NCI-H1092 (cell line): ENCODE data around the gene TRDN.

Experiments
- DNase-seq: peaks from one replicate; lab custom pipeline; 2025; lab: John Stamatoyannopoulos, UW

The TRDN gene, protein sequence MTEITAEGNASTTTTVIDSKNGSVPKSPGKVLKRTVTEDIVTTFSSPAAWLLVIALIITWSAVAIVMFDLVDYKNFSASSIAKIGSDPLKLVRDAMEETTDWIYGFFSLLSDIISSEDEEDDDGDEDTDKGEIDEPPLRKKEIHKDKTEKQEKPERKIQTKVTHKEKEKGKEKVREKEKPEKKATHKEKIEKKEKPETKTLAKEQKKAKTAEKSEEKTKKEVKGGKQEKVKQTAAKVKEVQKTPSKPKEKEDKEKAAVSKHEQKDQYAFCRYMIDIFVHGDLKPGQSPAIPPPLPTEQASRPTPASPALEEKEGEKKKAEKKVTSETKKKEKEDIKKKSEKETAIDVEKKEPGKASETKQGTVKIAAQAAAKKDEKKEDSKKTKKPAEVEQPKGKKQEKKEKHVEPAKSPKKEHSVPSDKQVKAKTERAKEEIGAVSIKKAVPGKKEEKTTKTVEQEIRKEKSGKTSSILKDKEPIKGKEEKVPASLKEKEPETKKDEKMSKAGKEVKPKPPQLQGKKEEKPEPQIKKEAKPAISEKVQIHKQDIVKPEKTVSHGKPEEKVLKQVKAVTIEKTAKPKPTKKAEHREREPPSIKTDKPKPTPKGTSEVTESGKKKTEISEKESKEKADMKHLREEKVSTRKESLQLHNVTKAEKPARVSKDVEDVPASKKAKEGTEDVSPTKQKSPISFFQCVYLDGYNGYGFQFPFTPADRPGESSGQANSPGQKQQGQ

DNA sequence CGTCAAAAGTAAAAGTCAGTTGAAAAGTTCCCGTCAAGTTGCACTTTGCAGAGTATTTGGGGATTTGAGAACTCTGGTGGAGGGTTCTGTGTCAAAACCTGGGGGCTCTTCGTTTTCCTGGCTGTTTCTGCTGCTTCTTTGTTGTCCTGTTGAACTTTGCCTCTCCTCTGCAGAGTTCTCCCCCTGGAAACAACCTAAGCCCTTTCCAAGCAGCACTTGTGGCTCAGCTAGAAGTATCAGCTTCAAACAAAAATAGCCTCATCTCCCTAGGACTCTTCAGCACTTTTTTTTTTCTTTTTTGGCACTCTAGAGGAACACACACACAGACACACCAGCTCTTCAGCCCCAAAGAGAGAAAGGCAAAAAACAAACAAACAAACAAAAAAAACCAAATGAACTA lies at the start of gene TRDN:
TSS of gene TRDN (minus strand) at position 169 of the 400 bp plus-strand sequence. CDS start 175 bp downstream, outside the sequence.
- DNase-seq, result no peak

DNA sequence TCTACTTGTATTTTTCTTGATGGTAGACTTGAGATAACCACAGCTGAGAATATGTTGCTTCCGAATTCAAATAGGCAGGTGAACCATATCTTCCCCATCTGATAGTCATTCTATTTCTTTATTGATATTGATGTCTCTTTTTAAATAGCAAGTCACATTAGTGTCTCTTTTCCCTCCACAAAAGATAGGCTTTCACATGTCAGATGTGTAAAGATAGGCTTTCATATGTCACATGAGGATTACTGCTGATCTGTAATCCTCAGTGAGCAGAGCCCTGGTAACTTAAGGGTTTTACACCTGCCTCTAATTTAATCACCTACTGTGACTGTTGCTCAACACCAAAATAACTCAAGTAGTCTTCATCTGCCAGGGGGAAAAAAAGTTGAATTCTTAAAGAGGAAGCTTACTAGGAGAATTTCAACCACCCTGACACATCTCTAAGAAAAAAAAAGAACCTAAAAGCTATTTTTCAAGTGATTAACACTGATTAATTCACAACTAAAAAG lies 45.3 kb upstream of the TRDN start:
- no peak for DNase-seq

DNA sequence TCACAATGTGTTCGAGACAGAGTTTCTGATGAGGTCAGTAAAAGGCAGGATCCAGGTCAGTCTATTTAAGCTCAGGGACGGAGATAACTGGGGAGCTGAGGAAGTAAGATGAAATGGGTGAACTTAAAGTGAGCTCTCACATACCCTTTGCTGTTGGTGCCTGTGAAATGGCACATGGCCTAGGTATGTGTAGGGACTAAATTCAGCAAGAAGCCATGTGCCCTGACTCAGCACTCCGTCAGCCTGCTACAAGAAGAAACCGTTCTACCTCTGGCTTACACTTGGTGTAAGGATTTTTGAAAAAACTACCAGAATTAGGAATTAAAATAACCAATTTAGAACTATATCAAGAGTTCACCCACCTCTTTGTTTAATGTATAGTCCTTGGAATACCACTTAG lies 41.1 kb upstream of the TRDN start:
- DNase-seq, result no peak

DNA sequence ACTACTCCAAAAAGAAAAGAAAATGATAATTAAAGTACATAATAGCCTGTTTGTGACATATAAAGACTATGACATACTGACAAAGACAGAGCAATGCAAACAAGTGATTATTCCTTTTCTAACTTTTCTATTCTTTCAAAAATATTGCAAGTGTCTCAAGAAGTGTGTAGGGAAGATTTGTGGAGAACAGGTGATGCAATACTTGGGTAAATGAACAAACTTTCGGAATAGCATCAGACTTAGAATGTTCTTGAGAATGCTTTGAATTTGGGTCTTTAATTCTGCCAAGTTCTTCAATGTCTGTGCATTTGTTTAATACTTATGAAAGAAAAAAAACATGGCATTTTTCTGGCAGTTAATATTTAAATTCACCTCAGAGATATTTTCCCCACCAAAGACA lies 40.0 kb upstream of the TRDN start:
- no peak for DNase-seq

DNA sequence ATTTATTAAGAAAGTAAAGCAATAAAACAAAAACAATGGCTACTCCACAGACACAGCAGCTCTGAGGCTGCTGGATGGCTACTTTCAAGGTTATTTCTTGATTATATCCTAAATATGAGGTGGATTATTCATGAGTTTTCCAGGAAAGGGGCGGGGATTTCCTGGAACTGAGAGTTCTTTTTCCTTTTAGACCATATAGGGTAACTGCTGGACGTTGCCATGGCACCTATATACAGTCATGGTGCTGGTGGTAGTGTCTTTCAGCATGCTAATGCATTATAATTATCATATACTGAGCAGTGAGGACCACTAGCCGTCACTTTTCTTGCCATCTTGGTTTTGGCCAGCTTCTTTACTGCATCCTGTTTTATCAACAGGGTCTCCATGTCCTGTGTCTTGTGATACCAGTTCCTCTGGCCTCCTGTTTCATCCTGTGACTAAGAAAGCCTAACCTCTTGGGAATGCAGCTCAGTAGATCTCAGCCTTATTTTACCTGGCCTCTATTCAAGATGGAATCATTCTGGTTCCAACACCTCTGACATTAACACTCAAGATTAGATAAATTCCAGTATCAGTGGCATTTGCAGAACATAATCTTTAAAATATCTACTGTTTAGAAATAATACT lies 32.3 kb upstream of the TRDN start:
- DNase-seq, result no peak

DNA sequence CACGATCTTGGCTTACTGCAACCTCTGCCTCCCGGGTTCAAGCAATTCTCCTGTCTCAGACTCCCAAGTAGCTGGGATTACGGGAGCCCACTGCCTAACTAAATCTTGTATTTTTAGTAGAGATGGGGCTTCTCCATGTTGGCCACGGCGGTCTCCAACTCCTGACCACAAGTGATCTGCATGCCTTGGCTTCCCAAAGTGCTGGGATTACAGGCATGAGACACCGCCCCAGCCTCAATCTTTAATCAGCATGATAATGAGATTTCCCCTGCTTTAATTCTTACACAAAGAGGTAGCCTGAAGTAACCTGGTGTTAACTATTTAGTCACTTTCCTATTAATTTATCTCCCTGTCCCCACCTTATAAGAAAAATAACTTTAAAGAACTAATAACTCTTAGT lies 31.3 kb upstream of the TRDN start:
- no peak for DNase-seq

DNA sequence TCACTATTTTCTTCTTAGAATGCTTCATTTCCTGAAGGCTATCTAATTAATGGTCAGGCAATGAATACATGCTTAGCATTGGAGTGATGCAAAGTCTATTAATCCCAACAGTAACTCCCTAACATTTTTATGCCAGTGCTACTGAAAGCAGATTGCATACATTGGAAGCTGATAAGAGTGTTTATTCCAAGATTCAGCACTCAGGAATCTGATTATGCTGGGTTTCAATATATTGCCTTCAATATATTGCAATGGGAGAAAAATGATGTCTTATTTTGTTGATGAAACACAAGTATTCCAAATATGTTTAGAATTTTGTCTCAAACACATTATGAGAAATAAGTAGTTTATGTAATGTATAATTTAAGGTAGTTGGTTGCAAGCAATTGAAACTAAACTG lies 26.7 kb upstream of the TRDN start:
- no peak for DNase-seq

DNA sequence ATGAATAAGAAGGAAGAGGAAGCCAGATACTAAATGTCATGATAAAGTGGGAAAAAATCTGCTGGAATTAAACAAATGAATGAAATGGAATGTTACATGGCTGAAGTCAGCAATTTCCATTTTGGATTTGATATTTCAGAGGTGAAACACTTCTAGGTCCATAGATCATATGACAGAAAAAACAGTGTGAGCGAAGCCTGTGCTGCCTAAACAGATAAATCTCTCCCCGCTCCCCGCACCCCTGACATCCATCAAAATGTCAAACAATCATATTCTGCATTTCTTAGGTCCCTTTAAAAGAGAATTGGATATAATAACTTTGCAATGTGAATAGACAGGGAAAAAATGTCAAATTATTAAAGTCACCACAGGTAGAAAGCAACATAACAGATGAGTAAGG lies 26.0 kb upstream of the TRDN start:
- no peak for DNase-seq

DNA sequence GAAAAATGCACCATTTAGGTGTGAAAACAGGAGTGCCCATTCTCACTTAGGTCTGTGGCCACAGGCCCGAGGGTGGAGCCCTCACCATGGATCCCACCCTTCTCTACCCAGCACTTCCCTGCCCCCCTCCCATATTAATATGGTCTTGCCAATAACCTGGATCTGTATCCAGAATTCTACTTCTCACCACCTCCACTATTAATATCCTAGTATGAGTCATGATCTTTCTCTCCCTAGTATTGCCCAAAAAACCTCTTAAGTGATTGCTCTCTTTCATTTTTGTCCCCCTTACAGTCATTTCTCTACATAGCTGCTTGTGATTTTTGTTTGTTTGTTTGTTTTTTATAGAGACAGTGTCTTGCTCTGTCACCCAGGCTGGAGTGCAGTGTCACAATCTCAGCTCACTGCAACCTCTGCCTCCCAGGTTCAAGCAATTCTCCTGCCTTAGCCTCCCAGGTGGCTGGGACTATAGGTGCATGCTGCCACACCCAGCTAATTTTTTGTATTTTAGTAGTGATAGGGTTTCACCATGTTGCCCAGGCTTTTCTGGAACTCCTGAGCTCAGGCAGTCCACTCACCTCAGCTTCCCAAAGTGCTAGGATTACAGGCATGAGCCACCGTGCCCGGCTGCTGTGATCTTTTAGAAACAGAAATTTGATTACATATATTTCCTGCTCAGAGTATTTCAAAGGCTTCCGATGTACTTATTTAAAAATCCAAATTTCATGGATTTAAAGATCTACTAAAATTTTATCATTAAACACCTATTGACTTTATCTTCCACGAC lies 24.5 kb upstream of the TRDN start:
- DNase-seq, result no peak

DNA sequence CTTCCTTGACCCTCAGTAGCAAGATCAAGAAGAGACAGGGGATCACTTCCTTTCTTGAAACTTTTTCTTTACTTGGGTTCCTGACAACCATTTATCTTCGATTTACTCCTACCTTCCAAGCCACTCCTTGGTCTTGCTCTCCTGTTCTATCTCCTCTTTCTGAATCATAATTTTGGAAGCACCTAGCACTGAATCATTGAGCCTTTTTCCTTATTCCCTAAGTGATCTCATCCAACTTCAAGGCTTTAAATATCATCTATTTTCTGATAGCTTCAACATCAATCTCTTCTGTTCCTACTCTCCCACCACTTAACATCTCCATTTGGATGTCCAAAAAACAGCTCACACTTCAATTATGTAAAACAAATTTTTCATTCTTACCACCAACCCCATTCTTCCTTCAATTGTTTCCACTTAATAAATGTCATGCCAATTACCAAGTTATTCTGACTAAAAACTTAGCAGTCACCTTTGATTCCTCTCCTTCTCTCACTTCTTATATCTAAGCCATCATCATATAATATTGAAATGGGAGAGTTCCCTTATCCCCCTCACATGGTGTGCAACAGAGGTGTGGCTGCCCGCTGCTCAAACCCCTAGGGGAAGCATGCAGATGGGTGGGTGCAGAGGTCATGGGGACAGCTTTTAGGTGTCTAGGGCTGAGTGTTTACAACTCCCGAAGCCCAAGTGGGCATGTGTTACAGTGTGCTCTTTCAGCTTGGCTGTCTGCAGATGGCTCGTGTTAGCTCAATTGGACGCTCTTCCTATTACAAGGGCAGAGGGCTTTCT lies 23.4 kb upstream of the TRDN start:
- DNase-seq, result no peak

DNA sequence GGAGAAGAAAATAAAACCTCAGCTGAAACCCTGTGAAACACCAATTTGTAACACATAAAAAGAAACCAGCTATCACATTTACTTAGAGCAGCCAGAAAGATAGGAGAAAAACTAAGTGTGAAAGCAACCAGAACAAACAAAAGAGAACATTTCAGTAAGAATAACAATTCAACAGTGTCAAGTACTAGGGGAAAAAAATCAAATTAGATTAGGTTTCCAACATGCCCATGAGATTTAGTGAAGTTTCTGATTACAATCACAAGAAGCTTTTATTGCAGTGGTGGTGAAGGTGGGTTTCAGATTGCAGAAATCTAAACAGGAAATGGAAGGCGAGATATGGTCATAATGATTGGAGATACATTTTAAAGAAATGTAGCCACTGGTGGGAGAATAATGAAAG lies 22.1 kb upstream of the TRDN start:
- no peak for DNase-seq

DNA sequence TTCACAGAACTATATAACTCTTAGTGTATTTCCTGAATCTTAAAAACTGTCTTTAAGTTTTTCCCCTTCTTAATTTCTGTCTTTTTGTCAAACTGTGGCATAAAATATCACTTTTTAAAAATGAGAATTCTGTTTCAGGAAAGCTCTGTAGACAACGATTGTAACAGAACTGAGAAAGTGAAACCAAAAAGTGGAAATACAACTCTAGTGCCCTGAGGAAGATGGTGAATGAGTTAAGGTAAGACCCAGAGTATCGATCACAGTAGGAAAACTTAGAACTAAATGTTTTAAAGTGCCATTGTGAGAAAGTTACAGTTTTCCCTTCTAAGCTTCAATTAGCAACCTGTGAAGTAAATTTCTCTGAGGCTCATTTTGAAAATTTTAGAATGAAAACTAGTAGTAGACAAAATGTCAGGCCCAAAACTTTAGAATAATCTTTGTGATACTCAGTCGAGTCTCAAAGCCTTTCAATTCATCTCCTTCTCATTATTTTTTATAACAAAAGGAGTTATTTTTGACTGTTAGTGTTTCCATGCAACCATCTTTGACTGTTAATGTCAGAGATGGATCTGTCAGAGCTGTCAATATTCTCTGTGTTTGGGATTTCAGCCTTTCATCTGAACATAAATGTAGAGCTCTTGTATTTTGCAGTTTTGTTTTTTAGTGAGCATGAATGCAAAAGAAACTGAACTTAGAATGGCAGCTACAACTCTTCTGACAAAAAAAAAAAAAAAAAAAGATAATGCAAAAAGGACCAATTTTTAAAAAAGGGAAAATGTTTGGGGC lies 19.0 kb upstream of the TRDN start:
- no peak for DNase-seq

DNA sequence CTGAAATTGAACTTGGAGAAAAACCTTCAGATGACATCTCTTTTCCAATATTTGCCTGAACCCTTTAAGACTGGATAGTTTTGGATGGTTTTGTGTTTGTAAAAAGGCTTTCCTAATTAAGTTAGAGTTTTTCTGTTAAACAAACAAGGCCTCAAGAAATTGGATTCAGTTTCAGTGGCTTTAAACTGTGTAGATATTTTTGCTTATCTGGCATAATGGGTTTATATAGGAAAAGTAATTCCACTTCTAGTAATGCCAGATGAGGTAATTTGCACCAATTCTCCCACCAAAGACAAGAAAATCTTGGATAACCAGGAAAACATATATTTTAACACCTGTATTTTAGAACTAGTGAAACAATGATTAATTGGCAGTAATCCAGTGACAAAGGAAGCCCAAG lies 12.0 kb upstream of the TRDN start:
- DNase-seq, result no peak

DNA sequence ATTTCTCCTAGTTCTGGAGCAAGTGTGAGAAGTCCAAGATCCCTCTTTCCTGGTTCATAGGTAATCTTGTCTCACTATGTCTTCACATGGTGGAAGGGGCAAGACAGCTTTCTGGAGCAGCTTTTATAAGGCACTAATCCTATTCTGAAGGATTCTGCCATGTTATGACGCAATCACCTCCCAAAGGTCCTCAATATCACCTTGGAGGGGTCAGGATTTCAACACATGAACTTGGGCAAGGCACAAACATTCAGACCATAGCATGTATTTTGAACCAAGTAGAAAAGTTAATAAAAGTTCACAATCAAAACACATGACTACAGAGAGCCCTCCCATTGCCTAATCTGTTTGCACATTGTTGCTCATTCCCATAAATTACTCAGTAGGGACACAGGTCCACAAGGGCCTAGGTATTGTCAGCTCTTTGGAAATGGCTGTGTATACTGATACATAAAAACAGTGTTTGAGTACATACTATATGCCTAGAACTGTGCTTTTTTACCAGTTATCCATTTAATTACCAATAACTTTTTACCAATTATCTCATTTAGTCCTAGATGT lies 11.3 kb upstream of the TRDN start:
- no peak for DNase-seq

DNA sequence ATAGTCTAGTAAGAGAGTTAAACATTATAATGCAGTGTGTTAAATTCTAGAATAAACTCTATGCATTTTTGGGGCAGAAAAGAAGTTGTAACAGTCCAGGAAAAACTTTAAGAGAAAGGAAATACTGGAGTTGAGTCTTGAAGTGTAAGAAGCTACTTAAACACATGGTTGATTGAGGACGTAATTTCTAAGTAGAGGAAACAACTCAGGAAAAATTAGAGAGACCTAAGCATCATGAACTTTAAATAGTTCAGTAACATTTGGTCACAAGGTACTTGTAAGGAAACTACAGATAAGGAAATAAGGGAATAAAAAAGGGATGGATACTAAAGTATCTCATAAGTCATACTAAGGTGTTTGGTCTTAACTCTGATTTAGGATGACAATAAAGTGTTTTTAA lies 4.7 kb upstream of the TRDN start:
- DNase-seq, result no peak

DNA sequence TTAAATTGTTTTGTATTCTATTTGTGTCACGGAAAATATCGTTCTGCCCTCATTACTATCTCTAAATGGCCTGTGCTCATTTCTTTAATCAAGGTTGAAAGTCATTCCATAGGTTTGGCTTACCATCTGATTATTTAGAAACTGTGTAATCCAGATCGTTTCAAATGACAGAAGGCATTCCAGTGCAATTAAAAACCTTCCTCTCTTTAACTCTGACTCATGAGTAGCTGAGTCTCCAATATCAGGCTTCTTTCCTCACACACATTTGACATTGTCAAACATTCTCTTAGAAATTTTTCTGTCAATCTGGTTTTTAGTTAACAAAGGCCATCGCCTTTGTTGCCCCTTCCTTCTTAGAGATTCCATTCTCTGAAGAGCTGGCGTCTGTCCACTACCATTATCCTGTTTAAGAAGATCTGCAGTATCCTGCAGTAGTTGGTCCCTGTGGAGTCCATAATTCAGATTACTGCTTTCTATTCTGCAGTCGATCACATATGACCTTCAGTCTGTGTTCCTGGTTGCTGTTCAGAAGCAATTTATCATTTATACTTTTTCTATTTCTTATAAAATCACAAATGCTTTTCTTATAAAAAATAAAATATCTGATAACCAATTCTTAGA lies 3.9 kb upstream of the TRDN start:
- DNase-seq, result no peak

DNA sequence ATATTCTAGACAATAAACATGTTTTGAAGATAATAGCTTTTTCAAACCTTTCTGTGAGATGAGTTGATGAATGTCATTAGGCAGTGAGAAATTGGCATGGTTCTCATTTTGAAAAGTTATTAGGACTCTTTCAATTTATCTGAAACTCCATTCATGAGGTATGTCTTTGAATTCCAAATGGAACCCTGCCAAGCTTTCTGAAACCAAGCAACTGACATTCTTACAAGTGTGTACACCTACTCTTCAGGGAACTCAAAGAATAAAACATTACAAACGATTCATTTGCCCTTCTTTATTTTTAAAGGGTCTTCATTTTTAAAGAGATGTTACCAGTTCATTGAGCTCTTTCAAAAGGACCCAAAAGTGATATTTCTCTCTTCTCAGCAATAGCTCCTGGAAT lies 2.1 kb upstream of the TRDN start:
- no peak for DNase-seq

DNA sequence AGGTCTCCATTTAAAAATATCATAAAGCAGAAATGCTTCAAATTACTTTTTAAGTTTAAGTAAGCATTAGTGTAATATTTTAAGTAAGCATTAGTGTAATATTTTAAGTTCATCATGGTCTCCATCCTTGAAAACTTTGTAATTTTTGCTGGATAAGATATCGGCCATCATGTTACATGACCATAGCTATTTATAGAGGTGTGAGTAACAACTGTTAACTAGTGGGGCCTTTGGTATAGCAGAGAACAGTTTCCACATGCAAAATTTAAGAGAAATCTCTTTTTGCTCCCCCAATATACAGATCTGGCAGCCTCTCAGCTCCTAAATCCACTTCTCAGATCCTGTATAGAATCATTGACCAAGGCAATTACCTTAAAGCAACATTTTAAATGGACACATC lies 468 bp downstream of the TRDN start:
- DNase-seq, result no peak

DNA sequence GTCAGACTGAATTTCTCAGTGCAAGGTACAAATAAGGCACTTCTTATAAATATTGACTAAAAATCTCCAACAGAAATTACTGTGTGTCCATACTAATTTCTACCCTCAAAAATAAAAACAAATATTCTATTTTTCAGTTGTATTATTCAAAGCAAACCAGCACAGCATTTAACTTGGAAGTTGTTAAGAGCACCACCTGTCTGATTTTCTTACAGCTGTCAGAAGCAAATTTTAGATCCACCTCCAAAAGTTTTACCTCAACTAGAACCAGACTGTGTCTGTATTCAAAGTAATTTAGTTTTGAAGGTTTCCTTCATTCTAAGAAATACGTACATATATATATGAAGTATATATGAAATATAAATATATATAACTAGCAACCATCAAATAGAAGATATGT lies 1.2 kb downstream of the TRDN start:
- no peak for DNase-seq

DNA sequence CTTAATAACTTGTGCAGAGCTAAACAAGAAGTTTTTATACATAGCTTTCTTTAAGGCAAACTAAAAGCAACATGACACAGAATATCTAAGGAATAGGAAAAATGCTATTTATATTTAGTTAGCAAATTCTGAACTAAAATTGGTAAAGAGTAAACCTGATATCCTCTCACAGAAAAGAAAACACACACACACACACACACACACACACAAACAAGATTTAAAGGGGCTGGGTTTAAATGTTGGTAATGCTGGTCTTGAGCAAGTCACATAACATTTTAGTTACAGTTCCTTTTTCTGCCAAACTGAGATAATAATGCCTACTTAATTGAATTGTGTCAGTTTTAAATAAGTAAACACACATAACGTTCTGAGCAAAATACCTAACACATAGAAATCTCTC lies 1.6 kb downstream of the TRDN start:
- no peak for DNase-seq
